SK-N-MC (cell line): Measurements from ENCODE around the gene SGSH.

Experiments
- EZH2 ChIP-seq: fragments of 200-600 bp; sonication (generic); IDR thresholded peaks from one replicate; pipeline ENCODE4 v1.6.1; 2017; ENCODE audit warnings: antibody characterized with exemption
- FOXP2 ChIP-seq: optimal IDR thresholded peaks from 2 replicates; pipeline ENCODE3; 2011; ENCODE audit warnings: mild to moderate bottlenecking, moderate library complexity; ENCODE audit not compliant: insufficient read depth; ENCODE audit errors: extremely low read length, control extremely low read depth
- POLR2AphosphoS5 ChIP-seq: IDR thresholded peaks from 2 replicates; pipeline ENCODE4 v1.6.1; 2012; ENCODE audit warnings: mild to moderate bottlenecking, low read depth, low read length, borderline replicate concordance

GRCh38 chr17:80247561-80247960, 27.4 kb upstream of the SGSH start:
- TF ChIP-seq EZH2 (no peak), POLR2AphosphoS5 (no peak), FOXP2 (no peak)
